Endodermal cell (in vitro differentiated cells): ENCODE measurements around the gene DENND4B. TPM values are rescaled to one million over a fixed set of nuclear protein-coding genes. Genes with fewer than 3 reads are reported as not detected.

Experiments used
- DNase-seq: peaks from one replicate; pipeline ENCODE4 v3.0.0-alpha.2; 2017
- H3K27ac ChIP-seq: 2 replicates; pipeline ENCODE4 v1.5.1; 2013; ENCODE audit warnings: mild to moderate bottlenecking, low read depth, low read length, moderate library complexity
- H3K27me3 ChIP-seq: 2 replicates; pipeline ENCODE4 v1.6.1; 2013; ENCODE audit warnings: mild to moderate bottlenecking, low read length, moderate library complexity; ENCODE audit not compliant: insufficient read depth, control insufficient read depth, poor library complexity, severe bottlenecking
- H3K36me3 ChIP-seq: 2 replicates; pipeline ENCODE4 v1.7.0; 2013; ENCODE audit warnings: mild to moderate bottlenecking, low read length, moderate library complexity; ENCODE audit not compliant: control insufficient read depth, insufficient read depth
- H3K4me1 ChIP-seq: one replicate; pipeline ENCODE4 v1.7.0; 2013; ENCODE audit warnings: low read length; ENCODE audit not compliant: control insufficient read depth, insufficient read depth
- H3K4me3 ChIP-seq: 2 replicates; pipeline ENCODE4 v1.5.1; 2013; ENCODE audit warnings: mild to moderate bottlenecking, low read length, moderate library complexity
- H3K9ac ChIP-seq: 2 replicates; pipeline ENCODE4 v1.6.1; 2013; ENCODE audit warnings: mild to moderate bottlenecking, low read length, moderate library complexity; ENCODE audit not compliant: poor library complexity, severe bottlenecking; ENCODE audit errors: extremely low read depth
- H3K9me3 ChIP-seq: 2 replicates; pipeline ENCODE4 v1.6.1; 2013; ENCODE audit warnings: mild to moderate bottlenecking, low read length, moderate library complexity; ENCODE audit not compliant: control insufficient read depth
- H3K27ac Mint-ChIP-seq: 2 replicates; pipeline ENCODE4 v1.8.0; 2020; ENCODE audit warnings: mixed read lengths
- H3K27me3 Mint-ChIP-seq: 2 replicates; pipeline ENCODE4 v1.8.0; 2021; ENCODE audit warnings: mild to moderate bottlenecking, mixed read lengths; ENCODE audit not compliant: insufficient read depth
- H3K36me3 Mint-ChIP-seq: 2 replicates; pipeline ENCODE4 v1.8.0; 2020; ENCODE audit warnings: low read depth, mixed read lengths
- H3K4me1 Mint-ChIP-seq: 2 replicates; pipeline ENCODE4 v1.8.0; 2020; ENCODE audit warnings: mixed read lengths
- H3K4me3 Mint-ChIP-seq: 2 replicates; pipeline ENCODE4 v1.8.0; 2020; ENCODE audit warnings: mild to moderate bottlenecking, moderate library complexity, mixed read lengths
- H3K9me3 Mint-ChIP-seq: 2 replicates; pipeline ENCODE4 v1.8.0; 2020; ENCODE audit warnings: mild to moderate bottlenecking, mixed read lengths
- WGBS, 2 experiments: methylation state at CpG; one replicate each; pipeline versions ENCODE4 v1.1.5 to v1.1.7; 2013; ENCODE audit warnings: missing lambda C conversion rate in 2 of 2, mixed read lengths in 1 of 2; ENCODE audit not compliant: insufficient coverage in 1 of 2, insufficient read length in 1 of 2; 5-methylcytosine and 5-hydroxymethylcytosine counted together
- total RNA-seq, 2 donors: library from RNA; stranded (reverse); fragmentation: NEBNext Ultra II Directional in 1 of 2; extraction: Animal tissue kit (Norgen Biotek cat#: 25700) in 1 of 2; gene quantifications; 2 replicates in 1 of 2; 3 replicates in 1 of 2; pipeline ENCODE4 v1.2.1, GENCODE V29; 2021
- TF ChIP-seq, protein P1 (sequence below): fragments of 200-600 bp; sonication (generic); conservative IDR thresholded peaks from 2 replicates; pipeline ENCODE4 v1.5.0; 2021; ENCODE audit warnings: antibody characterized with exemption, mild to moderate bottlenecking

Gene DENND4B
- total RNA-seq, 2 donors from 2014 or later, result 89.5 to 115 TPM

DNA sequence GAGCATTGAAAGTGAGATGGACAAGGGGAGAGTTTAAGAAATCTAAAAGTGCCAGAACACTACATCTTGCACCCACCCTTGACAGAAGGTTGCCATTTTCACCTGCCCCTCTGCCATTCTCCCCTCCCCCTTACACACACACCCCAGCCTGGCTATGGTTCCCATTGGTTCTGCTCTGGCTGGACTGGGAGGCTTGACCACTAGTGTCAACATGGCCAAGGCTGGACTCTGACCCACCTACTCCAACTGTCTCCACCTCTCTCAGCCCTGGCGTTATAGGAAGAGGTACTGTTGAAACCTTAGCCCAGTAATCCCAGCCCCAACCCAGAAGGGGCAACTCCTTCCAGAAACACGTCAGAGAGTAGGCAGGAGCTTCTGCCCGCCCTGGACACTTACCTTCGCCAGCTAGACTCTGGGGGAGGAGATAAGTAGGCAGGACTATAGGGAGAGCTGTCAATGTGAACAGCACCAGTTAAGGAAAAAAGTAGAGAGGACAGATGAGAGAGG, 7.4 kb upstream of the DENND4B start:
- Mint-ChIP-seq H3K27me3 (no peaks in the 10 kb centered on the region), H3K9me3 (no peaks in the 10 kb centered on the region), H3K4me3 (no peak overlapping the region), H3K4me1 (peaks cover 17% of the 10 kb centered on the region), H3K27ac (peak overlapping the region; percentile 11), H3K36me3 (peaks cover 29% of the 10 kb centered on the region)
- H3K4me1 ChIP-seq, result no peaks in the 10 kb centered on the region
- H3K9ac ChIP-seq, result no peak overlapping the region
- no peak overlapping the region for H3K27ac ChIP-seq
- H3K4me3 ChIP-seq, result no peak overlapping the region
- 87 to 100% methylated on average over 1 to 4 of the region's 4 CpGs for WGBS, 2 experiments
- no peaks in the 10 kb centered on the region for H3K9me3 ChIP-seq
- no peak for DNase-seq
- TF ChIP-seq, protein P1, sequence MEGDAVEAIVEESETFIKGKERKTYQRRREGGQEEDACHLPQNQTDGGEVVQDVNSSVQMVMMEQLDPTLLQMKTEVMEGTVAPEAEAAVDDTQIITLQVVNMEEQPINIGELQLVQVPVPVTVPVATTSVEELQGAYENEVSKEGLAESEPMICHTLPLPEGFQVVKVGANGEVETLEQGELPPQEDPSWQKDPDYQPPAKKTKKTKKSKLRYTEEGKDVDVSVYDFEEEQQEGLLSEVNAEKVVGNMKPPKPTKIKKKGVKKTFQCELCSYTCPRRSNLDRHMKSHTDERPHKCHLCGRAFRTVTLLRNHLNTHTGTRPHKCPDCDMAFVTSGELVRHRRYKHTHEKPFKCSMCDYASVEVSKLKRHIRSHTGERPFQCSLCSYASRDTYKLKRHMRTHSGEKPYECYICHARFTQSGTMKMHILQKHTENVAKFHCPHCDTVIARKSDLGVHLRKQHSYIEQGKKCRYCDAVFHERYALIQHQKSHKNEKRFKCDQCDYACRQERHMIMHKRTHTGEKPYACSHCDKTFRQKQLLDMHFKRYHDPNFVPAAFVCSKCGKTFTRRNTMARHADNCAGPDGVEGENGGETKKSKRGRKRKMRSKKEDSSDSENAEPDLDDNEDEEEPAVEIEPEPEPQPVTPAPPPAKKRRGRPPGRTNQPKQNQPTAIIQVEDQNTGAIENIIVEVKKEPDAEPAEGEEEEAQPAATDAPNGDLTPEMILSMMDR, result no peak
- H3K27me3 ChIP-seq, result no peaks in the 10 kb centered on the region
- peaks cover 34% of the 10 kb centered on the region for H3K36me3 ChIP-seq

DNA sequence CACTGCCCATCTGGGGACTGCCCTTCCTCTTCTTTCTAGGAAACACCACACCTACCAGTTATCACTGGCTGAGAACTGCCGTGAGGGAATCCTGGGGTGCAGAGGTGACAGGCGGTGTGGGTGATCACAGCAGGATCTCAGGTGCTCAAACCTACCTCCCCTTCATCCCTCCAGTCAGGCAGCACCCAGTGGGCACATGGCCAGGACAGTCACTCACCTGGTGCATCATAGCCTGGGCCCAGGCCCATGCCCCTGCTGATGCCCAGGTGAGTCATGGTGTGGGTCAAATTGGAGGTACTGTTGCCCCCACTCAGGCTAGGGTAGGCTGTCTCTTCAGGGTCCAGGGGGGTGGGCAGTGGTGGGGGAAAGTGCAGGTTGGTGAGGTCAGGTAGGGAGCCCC, 5.3 kb upstream of the DENND4B start:
- Mint-ChIP-seq H3K27me3 (no peaks in the 10 kb centered on the region), H3K4me1 (peaks cover 8% of the 10 kb centered on the region), H3K36me3 (peaks cover 39% of the 10 kb centered on the region), H3K9me3 (no peaks in the 10 kb centered on the region), H3K27ac (no peak overlapping the region), H3K4me3 (no peak overlapping the region)
- H3K36me3 ChIP-seq, result peaks cover 42% of the 10 kb centered on the region
- 98 to 100% methylated on average over 2 of the region's 2 CpGs for WGBS, 2 experiments
- no peaks in the 10 kb centered on the region for H3K27me3 ChIP-seq
- TF ChIP-seq, protein P1, result no peak
- no peak overlapping the region for H3K9ac ChIP-seq
- no peak overlapping the region for H3K27ac ChIP-seq
- no peak for DNase-seq
- no peak overlapping the region for H3K4me3 ChIP-seq
- no peaks in the 10 kb centered on the region for H3K4me1 ChIP-seq
- no peaks in the 10 kb centered on the region for H3K9me3 ChIP-seq

DNA sequence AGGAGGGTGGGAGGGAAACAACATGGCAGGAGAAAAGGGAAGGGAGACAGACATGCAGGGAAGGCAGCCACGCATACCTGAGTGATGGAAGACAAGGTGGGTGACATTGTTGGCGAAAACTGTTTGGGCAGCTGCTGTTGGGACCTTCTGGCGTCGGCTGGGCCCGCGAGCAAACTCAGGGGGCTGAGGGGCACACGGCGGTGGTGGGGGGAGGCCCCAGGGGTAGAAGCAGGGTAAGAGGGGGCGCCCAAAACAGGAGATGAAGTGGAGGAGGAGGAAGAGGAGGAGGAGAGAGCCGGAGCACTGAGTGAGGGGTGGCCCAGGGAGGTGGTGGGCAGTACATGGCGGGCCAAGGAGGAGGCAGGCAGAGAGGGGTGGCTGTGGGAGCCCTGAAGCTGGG, 4.7 kb upstream of the DENND4B start:
- Mint-ChIP-seq H3K9me3 (no peaks in the 10 kb centered on the region), H3K4me3 (no peak overlapping the region), H3K4me1 (peaks cover 4% of the 10 kb centered on the region), H3K27me3 (no peaks in the 10 kb centered on the region), H3K36me3 (peaks cover 40% of the 10 kb centered on the region), H3K27ac (no peak overlapping the region)
- TF ChIP-seq, protein P1, result no peak
- no peak for DNase-seq
- Histone ChIP-seq H3K9ac (no peak overlapping the region), H3K4me3 (no peak overlapping the region), H3K27ac (no peak overlapping the region), H3K36me3 (peaks cover 42% of the 10 kb centered on the region), H3K4me1 (no peaks in the 10 kb centered on the region), H3K27me3 (no peaks in the 10 kb centered on the region), H3K9me3 (no peaks in the 10 kb centered on the region)
- WGBS, 2 experiments, result 94 to 100% methylated on average over 3 to 11 of the region's 11 CpGs
